Measurements from ENCODE around the gene EXOC4.

GRCh38 chr7:133812877-133813276, 560.0 kb downstream of the EXOC4 start:
- no peak for TF ChIP-seq ZNF274 (IDR thresholded peaks at IDR 0.05; ENCODE audit: borderline replicate concordance, extremely low read depth, low read length)
- no peak for TF ChIP-seq POLR2AphosphoS5 (IDR thresholded peaks at IDR 0.05; ENCODE audit: low read depth, low read length)
- TF ChIP-seq EZH2 (IDR thresholded peaks at IDR 0.05; ENCODE audit: low read depth, low read length, severe bottlenecking) = no peak
- TF ChIP-seq CTCF (IDR thresholded peaks at IDR 0.05; ENCODE audit: control extremely low read depth in 1 of 3, insufficient read depth in 1 of 3, low read depth in 1 of 3, low read length in 3 of 3) = no peak
- TF ChIP-seq SRF (IDR thresholded peaks at IDR 0.05; ENCODE audit: low read depth, low read length) = no peak
- no peak for TF ChIP-seq RNF2 (IDR thresholded peaks at IDR 0.05; ENCODE audit: borderline replicate concordance, low read depth, low read length, missing control alignments, poor library complexity, severe bottlenecking)
- TF ChIP-seq KDM5A (IDR thresholded peaks at IDR 0.05; ENCODE audit: low read length) = no peak
- no peak for TF ChIP-seq POLR2A (IDR thresholded peaks at IDR 0.05; ENCODE audit: control extremely low read depth in 1 of 2, low read depth in 2 of 2, low read length in 2 of 2)
- TF ChIP-seq RBBP5 (IDR thresholded peaks at IDR 0.05; ENCODE audit: borderline replicate concordance, low read depth, low read length) = no peak
- no peak for TF ChIP-seq GABPA (IDR thresholded peaks at IDR 0.05; ENCODE audit: borderline replicate concordance, insufficient read depth, low read length)
- no peak for TF ChIP-seq PHF8 (conservative IDR thresholded peaks at IDR 0.05; ENCODE audit: low read depth, low read length)
- TF ChIP-seq JUND (IDR thresholded peaks at IDR 0.05; ENCODE audit: low read length) = no peak
- no peak for TF ChIP-seq TAF1 (IDR thresholded peaks at IDR 0.05; ENCODE audit: low read depth, low read length)
- TF ChIP-seq FOSL1 (IDR thresholded peaks at IDR 0.05; ENCODE audit: insufficient read depth, low read depth, low read length) = no peak
